HUDEP-2 (cell line): ENCODE results near the gene PITPNB.
A peak's percentile ranks its signal among the peaks of the same experiment; 100 is the strongest.

Experiments used
- DNase-seq, 76 experiments: peaks; one replicate each; lab custom pipeline; 2025; ENCODE audit not compliant: unreplicated experiment in 76 of 76; lab: John Stamatoyannopoulos, UW

The PITPNB gene

DNA sequence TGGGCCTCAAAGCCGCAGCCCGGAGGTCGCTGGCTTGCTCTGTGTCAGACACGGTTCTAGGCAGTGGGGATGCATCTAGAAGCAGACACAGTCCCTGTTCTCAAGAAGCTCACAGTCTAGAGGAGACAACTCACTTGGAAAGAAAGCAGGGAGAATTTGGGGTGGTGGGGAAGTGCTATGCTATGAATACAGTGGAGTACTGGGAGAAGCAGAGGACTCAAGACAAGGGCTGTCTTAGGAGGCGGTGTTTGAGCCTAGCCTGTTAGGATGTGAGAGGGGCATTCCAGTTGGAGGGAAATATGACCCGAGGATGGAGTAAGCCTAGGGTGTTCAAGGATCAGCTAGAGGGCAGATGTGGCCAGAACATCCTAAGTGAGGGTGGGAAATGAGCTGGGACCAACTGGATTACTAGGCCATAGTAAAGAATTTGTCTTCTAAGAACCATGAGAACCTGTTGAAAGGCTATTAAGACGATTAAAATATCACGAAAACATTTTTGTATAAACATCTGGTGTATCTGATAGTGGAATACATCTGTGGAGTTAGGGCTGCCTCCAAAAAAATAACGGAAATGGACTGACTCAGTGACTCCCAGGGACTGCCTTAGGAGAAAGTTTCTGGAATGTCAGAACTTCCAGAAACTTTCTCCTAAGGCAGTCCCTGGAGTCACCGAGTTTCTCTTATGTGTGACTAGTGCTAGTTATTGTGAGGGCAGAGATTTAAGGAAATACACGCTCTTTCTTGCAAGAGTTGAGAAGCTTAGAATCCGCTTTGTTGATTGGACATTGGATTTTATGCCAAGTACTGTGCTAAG lies 1.1 kb upstream of the PITPNB start:
- peak in 6 of 76 experiments; percentile 16 to 45 (median 38) for DNase-seq

- DNase-seq: peak in 37 of 76 experiments; percentile 2 to 65 (median 24)
Observed at GRCh38 chr22:27918341-27919221, 475 bp downstream of the PITPNB start.

GRCh38 chr22:27915986-27916385 lies 3.1 kb downstream of the PITPNB start:
- no peak for DNase-seq

DNA sequence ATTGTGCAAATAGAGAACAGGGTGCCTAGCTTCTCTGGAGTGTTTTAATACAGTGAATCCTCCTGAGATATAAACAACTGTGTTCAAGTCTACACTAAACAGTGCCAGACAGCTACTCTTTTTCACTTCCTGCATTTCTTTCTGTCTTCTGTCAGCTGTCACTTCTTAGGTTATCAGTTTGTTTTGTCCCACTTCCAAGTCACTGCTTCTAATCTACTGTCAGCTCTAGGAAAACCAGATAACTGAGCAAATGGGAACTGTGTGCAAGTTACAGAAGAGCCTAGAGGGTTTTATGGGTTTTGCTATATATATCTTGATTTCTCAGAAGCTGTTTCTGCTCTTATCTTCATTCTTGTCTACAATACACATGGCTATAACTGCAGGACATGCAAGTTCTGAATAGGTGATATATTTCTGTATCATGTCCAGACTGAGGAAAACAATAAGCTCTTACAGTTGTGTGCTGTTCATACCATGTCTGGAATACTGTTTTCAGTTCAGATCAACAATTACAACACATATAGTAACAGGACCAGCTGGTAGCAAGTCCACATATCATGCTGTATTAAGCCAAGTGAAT lies 5.8 kb downstream of the PITPNB start:
- peak in 37 of 76 experiments; percentile 1 to 89 (median 67) for DNase-seq

GRCh38 chr22:27912101-27912500 lies 7.0 kb downstream of the PITPNB start:
- no peak for DNase-seq

DNA sequence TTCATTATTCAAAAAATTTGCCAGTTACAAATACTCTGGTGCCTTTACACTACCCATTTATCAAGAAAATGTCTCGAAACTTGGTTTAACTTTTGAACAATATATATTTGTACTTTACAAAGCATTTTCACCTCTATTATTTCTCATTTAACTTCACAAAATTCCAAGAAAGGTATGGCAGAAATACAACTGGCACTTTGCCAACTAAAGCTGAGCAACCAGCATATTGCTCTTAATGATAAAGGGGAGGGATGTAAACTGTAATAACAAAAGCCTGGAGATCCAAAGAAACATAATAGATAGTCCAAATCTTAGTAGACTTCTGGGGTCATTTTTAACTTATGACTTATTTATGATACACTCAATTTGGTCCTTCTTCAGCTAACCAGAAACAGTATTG lies 7.7 kb downstream of the PITPNB start:
- peak in 39 of 76 experiments; percentile 7 to 74 (median 49) for DNase-seq

DNA sequence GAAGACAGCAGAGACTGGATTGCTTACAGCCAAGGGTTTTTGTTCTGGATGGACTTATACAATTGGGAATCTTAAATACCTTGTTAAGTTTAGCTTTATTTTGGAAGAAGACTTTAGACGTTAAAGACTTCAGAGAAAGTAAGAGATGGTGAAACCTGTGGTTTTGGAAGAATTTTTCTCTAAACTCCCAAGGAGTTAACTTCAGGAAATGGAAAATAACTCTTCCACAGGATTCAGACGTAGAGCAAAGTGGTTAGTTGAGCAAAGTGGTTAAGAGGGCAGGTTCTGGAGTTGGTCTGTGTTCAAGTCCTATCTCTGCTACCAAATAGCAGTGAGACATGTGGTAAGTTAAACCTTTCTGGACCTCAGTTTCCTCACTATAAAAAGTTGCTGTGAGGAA lies 12.8 kb downstream of the PITPNB start:
- no peak for DNase-seq

DNA sequence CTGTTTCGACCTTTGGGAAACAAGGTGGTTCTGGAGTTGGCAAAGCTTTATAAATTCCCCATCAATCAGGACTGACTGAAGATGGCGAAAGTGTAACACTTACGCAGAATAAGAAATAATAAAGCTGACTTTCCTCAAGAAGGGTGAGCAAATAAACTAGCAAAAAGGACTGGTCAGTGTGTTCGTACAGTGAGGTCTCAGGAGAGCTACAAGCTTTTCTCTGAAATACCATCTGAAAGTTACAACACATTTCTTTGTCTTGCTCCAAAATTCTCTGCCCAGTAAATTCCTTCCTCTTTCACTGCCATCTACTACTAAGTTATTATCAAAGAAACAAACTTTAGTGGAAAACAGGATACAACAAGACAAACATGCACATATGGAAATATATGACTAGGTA lies 13.4 kb downstream of the PITPNB start:
- DNase-seq: no peak

GRCh38 chr22:27903805-27904473 lies 15.1 kb downstream of the PITPNB start:
- peak in 3 of 76 experiments; percentile 2 to 10 (median 6) for DNase-seq

DNA sequence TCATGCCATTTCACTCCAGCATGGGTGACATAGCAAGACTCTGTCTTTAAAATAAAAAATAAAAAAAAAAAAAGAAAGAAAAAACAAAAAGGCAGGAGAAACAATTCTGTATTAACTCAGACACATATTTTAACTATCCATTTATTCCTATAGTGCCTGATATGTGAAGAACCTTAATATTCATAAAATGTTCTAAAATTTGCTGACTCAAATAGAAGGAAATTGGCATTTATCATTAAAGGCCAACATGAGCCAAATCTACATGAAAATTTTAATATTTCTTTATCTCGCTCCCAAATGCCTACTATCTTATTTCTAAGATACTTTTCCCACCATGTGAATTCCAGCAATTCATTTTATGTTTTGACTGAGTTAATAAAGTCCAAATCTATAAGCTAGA lies 18.9 kb downstream of the PITPNB start:
- no peak for DNase-seq

DNA sequence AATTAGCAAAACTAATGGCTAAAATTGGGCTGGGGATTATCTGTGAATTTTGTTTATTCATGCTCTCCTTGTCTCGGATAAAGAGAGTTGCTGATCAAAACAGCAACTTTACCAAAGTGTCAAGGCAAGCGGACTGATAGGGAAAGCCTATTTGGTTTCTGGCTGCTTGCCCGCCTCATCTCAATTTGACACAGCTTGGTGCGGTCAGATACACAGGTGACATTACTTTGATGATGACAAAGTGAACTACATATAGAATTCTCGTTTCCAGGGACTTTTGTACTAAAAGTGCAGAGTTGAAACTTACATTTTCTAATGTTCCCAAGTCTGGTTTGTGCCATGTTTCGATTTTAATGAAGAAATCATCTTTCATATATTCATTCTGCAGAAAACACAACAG lies 22.8 kb downstream of the PITPNB start:
- peak in 35 of 76 experiments; percentile 6 to 66 (median 30) for DNase-seq

- DNase-seq: no peak
Observed at GRCh38 chr22:27895600-27895999, 23.5 kb downstream of the PITPNB start.

DNA sequence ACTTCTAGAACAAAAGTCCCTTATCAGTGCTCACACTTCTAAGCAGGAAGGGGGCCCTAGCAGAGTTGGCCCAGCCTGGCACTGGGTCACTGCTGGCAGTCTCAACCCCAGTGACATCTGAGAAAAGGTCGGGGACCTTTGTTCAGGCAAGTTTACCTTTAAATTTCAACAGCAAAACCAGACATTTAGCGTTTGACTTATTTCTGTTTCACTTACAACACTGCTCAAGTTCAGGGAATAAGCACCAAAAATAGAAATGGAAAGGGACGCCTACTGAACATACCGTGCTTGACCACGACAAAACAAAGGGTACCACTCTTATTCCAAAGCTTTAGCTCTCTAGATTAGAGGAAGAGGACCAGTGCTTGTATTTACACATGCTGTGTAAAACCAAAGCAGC lies 26.2 kb downstream of the PITPNB start:
- no peak for DNase-seq

DNA sequence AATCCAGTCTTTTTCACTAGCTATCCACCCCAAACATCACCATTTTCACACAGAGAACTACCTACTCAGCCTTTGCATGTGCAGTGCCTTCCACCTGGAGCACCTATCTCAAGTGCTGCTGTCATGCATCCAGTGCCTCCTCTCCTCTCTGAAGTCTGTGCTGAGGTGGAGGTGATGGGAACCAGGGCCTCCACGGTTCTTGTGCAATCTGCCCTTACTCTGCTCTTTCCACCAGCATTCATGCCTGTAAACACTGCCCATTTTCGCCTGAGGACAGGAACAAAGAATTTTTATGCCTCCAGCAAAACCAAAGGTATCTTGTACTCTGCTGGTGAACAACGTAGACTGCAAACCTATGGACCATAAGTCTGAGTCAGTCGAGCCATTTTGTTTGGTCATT lies 27.0 kb downstream of the PITPNB start:
- DNase-seq: no peak

DNA sequence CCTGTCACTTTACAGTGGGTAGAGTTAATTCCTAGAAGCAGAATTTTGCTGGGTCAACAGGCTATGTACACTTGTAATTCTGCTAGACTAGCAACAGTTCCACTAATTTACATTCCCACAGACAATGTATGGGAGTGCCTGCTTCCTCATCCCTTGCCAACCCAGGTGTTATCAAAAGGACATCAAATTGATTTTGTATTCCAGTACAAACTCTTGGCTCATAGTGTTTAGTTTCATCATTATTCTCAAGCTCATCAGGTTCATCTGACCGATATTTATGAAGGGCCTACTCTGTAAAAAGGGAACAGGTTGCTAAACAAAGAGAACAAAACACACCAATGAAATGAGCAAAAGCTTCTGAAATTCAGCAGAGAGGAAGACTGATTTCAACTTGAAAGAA lies 30.7 kb downstream of the PITPNB start:
- DNase-seq: no peak

DNA sequence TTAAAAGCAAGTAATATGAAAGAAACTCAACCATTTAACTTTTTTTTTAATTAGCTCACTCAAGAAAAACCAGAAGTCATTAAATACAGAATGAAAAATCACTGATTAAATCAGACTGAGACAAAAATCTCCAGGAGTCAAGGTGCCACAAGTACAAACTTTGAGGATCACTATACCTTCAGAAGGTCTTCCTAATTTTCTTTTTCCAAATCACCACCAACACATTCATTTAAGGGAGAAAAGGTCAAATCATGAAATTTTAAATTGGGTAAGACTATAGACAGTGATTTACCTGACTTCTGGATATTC lies 32.3 kb downstream of the PITPNB start:
- no peak for DNase-seq

DNA sequence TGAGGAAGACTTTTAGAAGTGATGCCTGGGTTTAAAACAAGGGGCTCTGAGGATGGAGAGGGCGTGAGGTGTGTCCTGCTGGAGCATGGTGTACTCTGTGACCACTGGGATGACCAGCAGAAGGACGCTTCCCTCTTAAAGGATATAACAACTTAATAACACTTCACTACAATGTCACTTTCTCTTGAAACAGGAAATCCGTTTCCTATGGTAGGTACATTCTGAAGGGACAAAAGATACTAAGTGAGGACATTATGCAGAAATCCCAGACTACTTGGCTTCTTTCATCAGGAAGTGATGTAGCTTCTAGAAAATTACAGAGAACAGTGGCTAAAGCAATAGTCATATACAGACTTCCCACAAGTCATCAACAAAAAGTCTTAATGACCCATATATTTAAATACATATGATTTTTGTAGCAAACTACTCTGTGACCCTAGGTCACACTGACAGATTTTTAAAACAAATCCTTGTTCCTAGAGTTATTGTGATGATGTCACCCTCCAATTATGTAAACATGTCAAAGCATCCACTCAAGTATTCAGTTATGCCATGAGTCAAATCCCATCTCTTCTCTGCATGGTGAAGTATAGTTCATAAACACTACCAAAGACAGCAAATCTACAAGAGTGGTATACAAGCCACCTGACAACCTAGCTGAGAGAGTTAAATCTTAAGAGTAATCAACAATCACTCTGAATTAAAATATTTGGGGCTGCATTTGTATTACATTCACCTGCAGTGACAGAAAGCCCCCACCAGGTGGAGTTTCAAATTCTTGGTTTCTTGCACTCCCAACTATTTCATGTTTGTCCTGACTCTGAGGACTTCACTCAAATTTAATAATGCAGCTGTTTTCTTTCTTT lies 32.8 kb downstream of the PITPNB start:
- peak in 21 of 76 experiments; percentile 1 to 44 (median 16) for DNase-seq

DNA sequence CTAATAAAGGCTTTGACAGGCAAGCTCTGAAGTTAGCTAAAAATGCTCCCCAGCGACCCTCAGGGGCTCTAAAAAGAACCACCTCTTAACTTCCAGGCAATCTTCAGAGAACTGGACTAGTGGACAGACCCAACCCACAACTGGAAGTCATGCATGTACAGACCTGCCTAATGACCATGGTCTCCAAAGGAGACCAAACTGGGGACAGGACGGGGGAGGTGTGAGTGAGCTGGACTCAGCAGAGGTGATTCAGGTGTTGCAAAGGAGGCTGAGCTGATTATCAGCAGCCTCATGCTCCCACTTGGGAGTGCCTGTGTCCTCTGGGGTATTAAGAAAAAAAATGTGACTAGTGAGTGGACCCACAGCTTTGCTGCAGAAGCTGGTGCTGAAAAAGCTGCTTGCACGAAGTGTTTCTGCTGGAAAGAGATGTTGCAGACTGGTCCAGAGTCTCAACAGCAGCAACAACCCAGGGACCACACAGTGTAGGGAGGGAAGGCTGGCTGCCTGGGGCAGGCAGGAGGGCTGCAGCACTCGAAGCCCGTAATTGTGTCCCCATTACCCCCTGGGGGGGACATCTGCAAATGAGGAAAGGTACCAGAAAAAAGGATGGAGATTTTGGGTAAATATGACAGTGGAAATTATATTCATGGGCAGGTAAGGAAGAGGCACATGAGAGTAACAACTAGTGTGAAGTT lies 35.3 kb downstream of the PITPNB start:
- DNase-seq: no peak

DNA sequence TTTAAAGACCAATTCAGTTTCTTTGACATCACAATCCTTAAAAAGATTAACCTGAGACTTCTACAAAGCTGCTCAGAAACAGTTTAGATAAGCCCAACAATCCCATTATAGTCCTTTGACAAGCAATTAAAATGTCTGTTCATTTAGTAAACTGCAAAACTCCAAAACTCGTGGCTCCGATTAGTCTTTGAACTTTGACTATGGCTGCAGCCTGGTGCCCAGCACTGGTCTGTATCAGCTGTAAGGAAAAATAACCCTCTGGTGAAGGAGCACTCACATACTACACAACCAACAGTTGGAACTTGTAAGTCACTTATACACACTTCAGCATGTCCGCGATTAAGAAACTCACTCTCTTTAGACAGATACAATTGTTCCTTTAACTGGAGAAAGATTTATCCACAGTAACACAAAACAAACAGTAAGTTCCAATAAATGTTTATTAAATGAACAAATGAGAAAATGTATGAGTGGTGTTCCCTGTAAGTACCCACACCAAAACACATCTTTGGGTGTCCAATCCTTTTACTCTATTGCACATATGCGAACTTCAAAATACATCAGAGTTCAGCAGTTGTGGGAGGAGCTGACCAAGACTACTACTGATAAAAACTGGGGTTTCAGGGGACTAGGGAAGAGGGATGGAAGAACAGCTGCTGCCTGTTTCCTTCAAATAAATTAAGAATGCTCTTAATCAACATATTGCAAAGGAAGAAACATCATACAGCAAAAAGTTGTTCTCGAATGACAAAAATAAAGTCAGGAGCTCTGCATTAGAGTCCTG lies 36.4 kb downstream of the PITPNB start:
- no peak for DNase-seq
